Activated naive CD8-positive, alpha-beta T cell treated with anti-CD3 and anti-CD28 coated beads, Interleukin-2, amount 50 U/mL, for 24 hours (primary cell): ENCODE results near the gene MBD6.
A peak's percentile ranks its signal among the peaks of the same experiment; 100 is the strongest.

Experiments
- ATAC-seq: fragments of 150-1000 bp; cut with Tn5 transposase; one replicate; pipeline ENCODE4 v1.10.0; 2021
- DNase-seq: peaks from one replicate; pipeline ENCODE4 v3.0.0; 2021
- H3K27ac Mint-ChIP-seq: one replicate; pipeline ENCODE4 v1.8.0; 2021; ENCODE audit warnings: mild to moderate bottlenecking, mixed read lengths
- H3K27me3 Mint-ChIP-seq: one replicate; pipeline ENCODE4 v1.8.0; 2021; ENCODE audit warnings: mixed read lengths
- H3K36me3 Mint-ChIP-seq: one replicate; pipeline ENCODE4 v1.8.0; 2021; ENCODE audit warnings: low read depth, mixed read lengths
- H3K4me1 Mint-ChIP-seq: one replicate; pipeline ENCODE4 v1.8.0; 2021; ENCODE audit warnings: mixed read lengths
- H3K4me3 Mint-ChIP-seq: one replicate; pipeline ENCODE4 v1.8.0; 2021; ENCODE audit warnings: mild to moderate bottlenecking, moderate library complexity, mixed read lengths
- H3K9me3 Mint-ChIP-seq: one replicate; pipeline ENCODE4 v1.8.0; 2021; ENCODE audit warnings: mixed read lengths

MBD6 gene

DNA sequence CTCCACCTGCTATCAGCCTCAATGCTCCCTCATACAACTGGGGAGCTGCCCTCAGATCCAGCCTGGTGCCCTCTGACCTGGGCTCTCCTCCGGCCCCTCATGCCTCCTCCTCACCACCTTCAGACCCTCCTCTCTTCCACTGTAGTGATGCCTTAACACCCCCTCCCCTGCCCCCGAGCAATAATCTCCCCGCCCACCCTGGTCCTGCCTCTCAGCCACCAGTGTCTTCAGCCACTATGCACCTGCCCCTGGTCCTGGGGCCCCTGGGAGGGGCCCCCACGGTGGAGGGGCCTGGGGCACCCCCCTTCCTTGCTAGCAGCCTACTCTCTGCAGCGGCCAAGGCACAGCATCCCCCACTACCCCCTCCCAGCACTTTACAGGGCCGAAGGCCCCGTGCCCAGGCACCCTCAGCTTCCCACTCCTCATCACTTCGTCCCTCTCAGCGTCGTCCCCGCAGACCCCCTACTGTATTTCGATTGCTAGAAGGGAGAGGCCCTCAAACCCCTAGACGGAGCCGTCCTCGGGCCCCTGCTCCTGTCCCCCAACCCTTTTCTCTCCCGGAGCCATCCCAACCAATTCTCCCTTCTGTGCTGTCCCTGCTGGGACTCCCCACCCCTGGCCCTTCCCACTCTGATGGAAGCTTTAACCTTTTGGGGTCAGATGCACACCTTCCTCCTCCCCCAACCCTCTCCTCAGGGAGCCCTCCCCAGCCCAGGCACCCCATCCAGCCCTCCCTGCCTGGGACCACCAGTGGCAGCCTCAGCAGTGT is 3.2 kb downstream of the MBD6 start:
- H3K4me1 Mint-ChIP-seq: peaks cover 35% of the 10 kb centered on the region
- no peak overlapping the region for H3K27ac Mint-ChIP-seq
- peaks cover 2% of the 10 kb centered on the region for H3K27me3 Mint-ChIP-seq
- H3K9me3 Mint-ChIP-seq: no peaks in the 10 kb centered on the region
- ATAC-seq: no peak
- DNase-seq: no peak
- H3K36me3 Mint-ChIP-seq: peaks cover 20% of the 10 kb centered on the region
- H3K4me3 Mint-ChIP-seq: no peak overlapping the region

- peaks cover 20% of the 10 kb centered on the region for H3K36me3 Mint-ChIP-seq
- H3K4me3 Mint-ChIP-seq: no peak overlapping the region
- H3K27ac Mint-ChIP-seq: no peak overlapping the region
- peaks cover 27% of the 10 kb centered on the region for H3K4me1 Mint-ChIP-seq
- no peak for DNase-seq
- no peak for ATAC-seq
- H3K27me3 Mint-ChIP-seq: peaks cover 2% of the 10 kb centered on the region
- no peaks in the 10 kb centered on the region for H3K9me3 Mint-ChIP-seq
Observed at GRCh38 chr12:57526477-57527126, 4.0 kb downstream of the MBD6 start.

GRCh38 chr12:57527184-57527583 is 4.6 kb downstream of the MBD6 start:
- no peaks in the 10 kb centered on the region for H3K27me3 Mint-ChIP-seq
- H3K4me3 Mint-ChIP-seq: no peak overlapping the region
- peaks cover 20% of the 10 kb centered on the region for H3K36me3 Mint-ChIP-seq

DNA sequence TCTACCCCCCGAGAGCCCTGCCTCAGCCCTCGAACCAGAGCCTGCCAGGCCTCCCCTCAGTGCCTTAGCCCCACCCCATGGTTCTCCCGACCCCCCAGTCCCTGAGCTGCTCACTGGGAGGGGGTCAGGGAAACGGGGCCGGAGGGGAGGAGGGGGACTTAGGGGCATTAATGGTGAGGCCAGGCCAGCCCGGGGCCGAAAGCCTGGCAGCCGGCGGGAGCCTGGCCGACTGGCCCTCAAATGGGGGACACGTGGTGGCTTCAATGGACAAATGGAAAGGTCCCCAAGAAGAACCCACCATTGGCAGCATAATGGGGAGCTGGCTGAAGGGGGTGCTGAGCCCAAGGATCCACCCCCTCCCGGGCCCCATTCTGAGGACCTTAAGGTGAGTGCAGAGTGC is 5.6 kb downstream of the MBD6 start:
- H3K9me3 Mint-ChIP-seq: no peaks in the 10 kb centered on the region
- ATAC-seq: no peak
- H3K27me3 Mint-ChIP-seq: no peaks in the 10 kb centered on the region
- H3K4me1 Mint-ChIP-seq: peaks cover 19% of the 10 kb centered on the region
- no peak overlapping the region for H3K4me3 Mint-ChIP-seq
- no peak for DNase-seq
- no peak overlapping the region for H3K27ac Mint-ChIP-seq
- H3K36me3 Mint-ChIP-seq: peaks cover 25% of the 10 kb centered on the region

More at GRCh38 chr12:57527184-57527583, 4.6 kb downstream of the MBD6 start:
- ATAC-seq: no peak
- Mint-ChIP-seq H3K27ac (no peak overlapping the region), H3K4me1 (peaks cover 21% of the 10 kb centered on the region), H3K9me3 (no peaks in the 10 kb centered on the region)
- no peak for DNase-seq

GRCh38 chr12:57528831-57529555 is 6.4 kb downstream of the MBD6 start:
- Mint-ChIP-seq H3K27me3 (no peaks in the 10 kb centered on the region), H3K27ac (peak overlapping the region; percentile 18), H3K9me3 (no peaks in the 10 kb centered on the region), H3K4me1 (peaks cover 11% of the 10 kb centered on the region), H3K36me3 (peaks cover 27% of the 10 kb centered on the region), H3K4me3 (no peak overlapping the region)
- ATAC-seq: no peak
- no peak for DNase-seq

DNA sequence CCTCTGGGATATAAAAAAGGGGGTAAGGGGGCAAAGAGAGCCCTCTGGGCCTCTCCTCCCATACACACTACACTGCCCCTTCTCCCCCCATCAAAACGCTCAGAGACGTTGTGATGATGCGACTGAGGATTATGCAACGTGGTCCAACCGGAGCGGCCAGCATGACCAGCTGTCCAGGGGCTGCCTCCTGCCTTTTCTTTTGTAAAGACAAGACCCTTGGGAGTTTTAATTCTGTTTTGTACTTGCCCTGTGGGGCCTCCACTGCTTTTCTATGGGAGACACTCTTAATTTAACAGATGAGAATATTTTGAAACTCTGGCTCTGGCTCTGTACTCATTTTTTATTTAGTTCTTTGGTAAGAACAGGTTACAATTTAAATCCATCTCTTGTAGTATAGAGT is 7.2 kb downstream of the MBD6 start:
- ATAC-seq: no peak
- no peak for DNase-seq
- no peak overlapping the region for H3K27ac Mint-ChIP-seq
- H3K36me3 Mint-ChIP-seq: peaks cover 32% of the 10 kb centered on the region
- peaks cover 2% of the 10 kb centered on the region for H3K4me1 Mint-ChIP-seq
- no peak overlapping the region for H3K4me3 Mint-ChIP-seq
- no peaks in the 10 kb centered on the region for H3K27me3 Mint-ChIP-seq
- H3K9me3 Mint-ChIP-seq: no peaks in the 10 kb centered on the region

DNA sequence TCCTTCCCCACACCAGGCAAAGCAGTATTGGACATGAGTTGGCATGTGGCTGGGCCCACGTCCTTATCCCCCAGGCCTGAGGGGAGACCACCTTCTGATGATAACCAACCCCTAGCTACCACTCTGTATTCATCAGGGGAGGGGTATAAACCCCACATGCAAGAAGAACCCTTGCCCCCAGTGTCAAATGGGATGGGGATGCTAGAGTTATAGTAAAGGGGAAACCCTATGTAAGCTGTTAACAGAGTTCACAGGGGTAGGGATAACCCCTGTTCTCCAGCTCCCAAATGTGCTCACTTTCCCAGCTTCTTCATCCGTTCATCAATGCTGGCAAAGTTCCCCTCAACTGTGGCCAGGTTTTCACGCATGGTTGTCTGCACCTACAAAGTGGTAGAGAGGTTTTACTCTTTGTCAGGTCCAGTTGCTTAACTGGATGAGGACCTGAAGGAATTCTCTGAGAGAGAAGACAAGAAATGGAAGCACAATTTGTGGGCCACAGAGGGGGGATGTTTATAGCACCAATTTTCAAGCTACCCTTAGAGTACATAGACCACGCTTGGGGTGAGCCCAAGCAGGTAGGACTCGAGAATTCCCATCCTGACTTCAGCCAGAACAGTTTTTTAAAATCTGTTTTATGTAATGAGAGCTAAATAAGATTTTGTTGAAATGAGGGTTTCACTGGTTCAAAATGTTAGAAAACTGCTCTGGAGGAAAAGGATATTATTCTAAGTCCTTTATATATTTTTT is 7.9 kb downstream of the MBD6 start:
- no peaks in the 10 kb centered on the region for H3K27me3 Mint-ChIP-seq
- no peaks in the 10 kb centered on the region for H3K4me1 Mint-ChIP-seq
- H3K36me3 Mint-ChIP-seq: peaks cover 30% of the 10 kb centered on the region
- DNase-seq: no peak
- H3K9me3 Mint-ChIP-seq: no peaks in the 10 kb centered on the region
- no peak overlapping the region for H3K27ac Mint-ChIP-seq
- H3K4me3 Mint-ChIP-seq: no peak overlapping the region
- no peak for ATAC-seq

GRCh38 chr12:57531836-57532235 is 9.2 kb downstream of the MBD6 start:
- Mint-ChIP-seq H3K9me3 (no peaks in the 10 kb centered on the region), H3K27me3 (no peaks in the 10 kb centered on the region), H3K4me3 (no peak overlapping the region), H3K27ac (no peak overlapping the region), H3K4me1 (no peaks in the 10 kb centered on the region), H3K36me3 (peaks cover 32% of the 10 kb centered on the region)
- no peak for DNase-seq
- no peak for ATAC-seq

- DNase-seq (no peak), ATAC-seq (no peak)
- Mint-ChIP-seq H3K4me1 (no peaks in the 10 kb centered on the region), H3K36me3 (peaks cover 27% of the 10 kb centered on the region), H3K27me3 (no peaks in the 10 kb centered on the region), H3K4me3 (no peak overlapping the region), H3K27ac (no peak overlapping the region), H3K9me3 (no peaks in the 10 kb centered on the region)
Observed at GRCh38 chr12:57533108-57533507, 10.5 kb downstream of the MBD6 start.

GRCh38 chr12:57534250-57534649 is 11.6 kb downstream of the MBD6 start:
- Mint-ChIP-seq H3K4me1 (no peaks in the 10 kb centered on the region), H3K36me3 (peaks cover 27% of the 10 kb centered on the region), H3K27me3 (no peaks in the 10 kb centered on the region), H3K27ac (no peak overlapping the region), H3K9me3 (no peaks in the 10 kb centered on the region), H3K4me3 (no peak overlapping the region)
- DNase-seq: no peak
- ATAC-seq: no peak

GRCh38 chr12:57534991-57535543 is 12.4 kb downstream of the MBD6 start:
- Mint-ChIP-seq H3K9me3 (no peaks in the 10 kb centered on the region), H3K27me3 (no peaks in the 10 kb centered on the region), H3K36me3 (peaks cover 24% of the 10 kb centered on the region), H3K4me3 (no peak overlapping the region), H3K27ac (no peak overlapping the region), H3K4me1 (no peaks in the 10 kb centered on the region)
- ATAC-seq: no peak
- no peak for DNase-seq

DNA sequence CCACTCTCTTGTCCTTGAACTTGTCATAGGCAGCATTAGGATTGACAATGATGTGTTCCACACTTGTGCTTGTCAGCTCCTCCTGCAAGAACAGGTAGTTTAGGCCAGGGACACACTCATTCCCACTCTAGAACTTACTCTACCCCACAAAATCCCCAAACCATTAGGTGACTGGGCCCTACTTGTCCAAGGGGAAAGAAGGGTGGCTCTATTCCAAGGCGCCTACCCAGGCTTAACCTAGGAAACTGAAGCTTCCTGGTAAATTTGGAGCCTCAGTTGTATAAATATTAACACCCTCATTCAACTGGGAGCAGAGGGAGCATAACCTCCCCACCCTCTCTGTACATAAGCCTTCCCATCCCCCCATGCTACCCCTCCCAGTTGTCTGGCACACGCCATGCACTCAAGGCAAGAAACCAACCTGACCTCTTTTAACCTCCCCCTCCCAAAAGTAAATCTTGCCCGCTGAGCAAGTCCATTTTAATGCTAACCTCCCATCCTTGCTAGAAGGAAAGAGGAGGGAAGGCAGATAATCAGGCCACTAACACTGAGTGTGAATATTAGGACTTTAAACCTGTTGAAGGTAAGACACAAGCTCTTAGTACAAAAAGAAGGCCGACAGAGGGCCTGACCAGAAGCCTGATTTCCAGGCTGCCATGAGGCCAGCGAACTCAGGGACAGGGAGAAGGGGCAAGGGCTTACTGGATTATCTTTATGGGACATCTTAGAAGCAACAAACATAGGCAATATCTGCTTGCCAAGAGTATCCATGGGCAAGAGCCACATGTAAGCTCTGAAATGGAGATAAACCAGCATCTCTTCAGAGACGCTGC is 13.4 kb downstream of the MBD6 start:
- DNase-seq (no peak), ATAC-seq (no peak)
- peaks cover 19% of the 10 kb centered on the region for H3K36me3 Mint-ChIP-seq
- H3K4me1 Mint-ChIP-seq: no peaks in the 10 kb centered on the region
- no peaks in the 10 kb centered on the region for H3K9me3 Mint-ChIP-seq
- H3K27ac Mint-ChIP-seq: no peak overlapping the region
- H3K4me3 Mint-ChIP-seq: no peak overlapping the region
- no peaks in the 10 kb centered on the region for H3K27me3 Mint-ChIP-seq

- Mint-ChIP-seq H3K9me3 (no peaks in the 10 kb centered on the region), H3K36me3 (peaks cover 19% of the 10 kb centered on the region), H3K4me3 (no peak overlapping the region), H3K27ac (no peak overlapping the region), H3K27me3 (no peaks in the 10 kb centered on the region), H3K4me1 (no peaks in the 10 kb centered on the region)
- ATAC-seq (no peak), DNase-seq (no peak)
Observed at GRCh38 chr12:57536597-57536942, 13.9 kb downstream of the MBD6 start.
